A204.1 (cell line): ENCODE measurements around the gene FOXL1.

Source experiments
- FAIRE-seq: peaks from 2 replicates; lab custom pipeline; 2012; peaks lifted over from hg19 to GRCh38; lab: Jason Lieb, UNC

Gene FOXL1

GRCh38 chr16:86605950-86606349 lies 27.6 kb downstream of the FOXL1 start:
- FAIRE-seq, result no peak

- FAIRE-seq, result no peak
Observed at GRCh38 chr16:86608301-86608747, 30.0 kb downstream of the FOXL1 start.

- no peak for FAIRE-seq
Observed at GRCh38 chr16:86609115-86609514, 30.8 kb downstream of the FOXL1 start.

GRCh38 chr16:86609661-86610060 lies 31.3 kb downstream of the FOXL1 start:
- no peak for FAIRE-seq

GRCh38 chr16:86610779-86611524 lies 32.6 kb downstream of the FOXL1 start:
- FAIRE-seq, result no peak

- no peak for FAIRE-seq
Observed at GRCh38 chr16:86611525-86611855, 33.1 kb downstream of the FOXL1 start.

GRCh38 chr16:86611941-86612340 lies 33.6 kb downstream of the FOXL1 start:
- no peak for FAIRE-seq

GRCh38 chr16:86614699-86615098 lies 36.4 kb downstream of the FOXL1 start:
- FAIRE-seq, result no peak

GRCh38 chr16:86616906-86617305 lies 38.6 kb downstream of the FOXL1 start:
- no peak for FAIRE-seq

- FAIRE-seq, result no peak
Observed at GRCh38 chr16:86618431-86619238, 40.3 kb downstream of the FOXL1 start.

GRCh38 chr16:86619239-86619794 lies 41.0 kb downstream of the FOXL1 start:
- FAIRE-seq, result no peak

GRCh38 chr16:86620184-86620583 lies 41.8 kb downstream of the FOXL1 start:
- FAIRE-seq, result no peak

GRCh38 chr16:86621966-86622365 lies 43.6 kb downstream of the FOXL1 start:
- no peak for FAIRE-seq

GRCh38 chr16:86622700-86623615 lies 44.6 kb downstream of the FOXL1 start:
- no peak for FAIRE-seq

- no peak for FAIRE-seq
Observed at GRCh38 chr16:86625029-86625428, 46.7 kb downstream of the FOXL1 start.

- FAIRE-seq, result no peak
Observed at GRCh38 chr16:86625821-86626220, 47.5 kb downstream of the FOXL1 start.

GRCh38 chr16:86626284-86626683 lies 47.9 kb downstream of the FOXL1 start:
- no peak for FAIRE-seq

GRCh38 chr16:86626966-86627365 lies 48.6 kb downstream of the FOXL1 start:
- no peak for FAIRE-seq

GRCh38 chr16:86628614-86629013 lies 50.3 kb downstream of the FOXL1 start:
- no peak for FAIRE-seq

- no peak for FAIRE-seq
Observed at GRCh38 chr16:86630471-86630870, 52.1 kb downstream of the FOXL1 start.

GRCh38 chr16:86631444-86631843 lies 53.1 kb downstream of the FOXL1 start:
- FAIRE-seq, result no peak
